ENCODE data around the gene ANKMY2.

The ANKMY2 gene

GRCh38 chr7:16583834-16584233, 61.7 kb downstream of the ANKMY2 start:
- no peak for DNase-seq (ENCODE audit: low read depth in 2 of 2, low spot score in 1 of 2)

- no peak for DNase-seq (ENCODE audit: low read depth in 2 of 2, low spot score in 1 of 2)
These were observed 64.3 kb downstream of the ANKMY2 start for GRCh38 chr7:16581286-16581685.

GRCh38 chr7:16579216-16579615, 66.3 kb downstream of the ANKMY2 start:
- DNase-seq (ENCODE audit: low read depth in 2 of 2, low spot score in 1 of 2) = no peak

- DNase-seq (ENCODE audit: low read depth in 2 of 2, low spot score in 1 of 2) = no peak
These were observed 73.6 kb downstream of the ANKMY2 start for GRCh38 chr7:16571941-16572340.

- no peak for DNase-seq (ENCODE audit: low read depth in 2 of 2, low spot score in 1 of 2)
These were observed 80.6 kb downstream of the ANKMY2 start for GRCh38 chr7:16564909-16565426.

- DNase-seq (ENCODE audit: low read depth in 2 of 2, low spot score in 1 of 2) = no peak
These were observed 81.6 kb downstream of the ANKMY2 start for GRCh38 chr7:16564023-16564380.

- DNase-seq (ENCODE audit: low read depth in 2 of 2, low spot score in 1 of 2) = no peak
These were observed 82.1 kb downstream of the ANKMY2 start for GRCh38 chr7:16563281-16564022.

GRCh38 chr7:16562456-16563220, 82.9 kb downstream of the ANKMY2 start:
- no peak for DNase-seq (ENCODE audit: low read depth in 2 of 2, low spot score in 1 of 2)

GRCh38 chr7:16561943-16562342, 83.6 kb downstream of the ANKMY2 start:
- DNase-seq (ENCODE audit: low read depth in 2 of 2, low spot score in 1 of 2) = no peak

GRCh38 chr7:16559497-16560179, 85.9 kb downstream of the ANKMY2 start:
- no peak for DNase-seq (ENCODE audit: low read depth in 2 of 2, low spot score in 1 of 2)

- DNase-seq (ENCODE audit: low read depth in 2 of 2, low spot score in 1 of 2) = no peak
These were observed 86.7 kb downstream of the ANKMY2 start for GRCh38 chr7:16558761-16559302.

GRCh38 chr7:16556359-16556758, 89.2 kb downstream of the ANKMY2 start:
- DNase-seq (ENCODE audit: low read depth in 2 of 2, low spot score in 1 of 2) = no peak

GRCh38 chr7:16554518-16555236, 90.9 kb downstream of the ANKMY2 start:
- no peak for DNase-seq (ENCODE audit: low read depth in 2 of 2, low spot score in 1 of 2)

- DNase-seq (ENCODE audit: low read depth in 2 of 2, low spot score in 1 of 2) = no peak
These were observed 94.9 kb downstream of the ANKMY2 start for GRCh38 chr7:16550671-16551070.

Measured in stimulated activated CD8-positive, alpha-beta memory T cell treated with anti-CD3 and anti-CD28 coated beads, Interleukin-4, amount 100 ng/mL, for 1 hour (primary cell).